CD4-positive, alpha-beta T cell (primary cell): ENCODE results near the gene AZIN2. TPM values are rescaled to one million over a fixed set of nuclear protein-coding genes. Genes with fewer than 3 reads are reported as not detected.

ENCODE experiments used
- ATAC-seq: fragments of 200-7000 bp; cut with Tn5 transposase; one replicate; pipeline ENCODE4 v1.10.0; 2022; ENCODE audit warnings: mild to moderate bottlenecking; ENCODE audit not compliant: poor library complexity
- CTCF ChIA-PET: fragments of 350-600 bp; sonication (Branson Sonifier 250); formaldehyde crosslinking; loops from one replicate; lab custom pipeline; 2021; ENCODE audit warnings: antibody characterized with exemption, inconsistent platforms; lab: Charles Lee
- POLR2A ChIA-PET: fragments of 350-600 bp; sonication (Branson Sonifier 250); formaldehyde crosslinking; loops from one replicate; lab custom pipeline; 2021; ENCODE audit warnings: antibody characterized with exemption, inconsistent platforms; lab: Charles Lee
- DNase-seq, 14 experiments: peaks; one replicate each; pipeline ENCODE4 v3.0.0-alpha.2; 2013 to 2020; ENCODE audit warnings: mixed read lengths in 2 of 14
- H3K27ac ChIP-seq, 2 donors: one replicate each; pipeline versions ENCODE4 v1.5.1 to v1.7.0; 2013; ENCODE audit warnings: low read length in 2 of 2, low read depth in 1 of 2, mild to moderate bottlenecking in 1 of 2
- H3K27me3 ChIP-seq, 2 experiments: 1 replicate in 1 of 2; 2 replicates in 1 of 2; pipeline versions ENCODE4 v1.6.1 to v1.7.0; 2013; ENCODE audit warnings: low read length in 2 of 2, control low read depth in 1 of 2, mild to moderate bottlenecking in 1 of 2, moderate library complexity in 1 of 2; ENCODE audit not compliant: insufficient read depth in 2 of 2, control insufficient read depth in 1 of 2
- H3K36me3 ChIP-seq: one replicate; pipeline ENCODE4 v1.6.1; 2013; ENCODE audit warnings: low read length, control low read depth; ENCODE audit not compliant: insufficient read depth
- H3K4me1 ChIP-seq: one replicate; pipeline ENCODE4 v1.6.1; 2013; ENCODE audit warnings: low read length, control low read depth; ENCODE audit not compliant: insufficient read depth
- H3K4me3 ChIP-seq: one replicate; pipeline ENCODE4 v1.5.1; 2013; ENCODE audit warnings: mild to moderate bottlenecking, low read length, moderate library complexity
- H3K9me3 ChIP-seq, 2 experiments: 1 replicate in 1 of 2; 2 replicates in 1 of 2; pipeline versions ENCODE4 v1.6.1 to v1.7.0; 2013; ENCODE audit warnings: low read length in 2 of 2, mild to moderate bottlenecking in 2 of 2, control low read depth in 1 of 2, moderate library complexity in 1 of 2; ENCODE audit not compliant: control insufficient read depth in 1 of 2, insufficient read depth in 1 of 2
- H3K27ac Mint-ChIP-seq: one replicate; pipeline ENCODE4 v1.8.0; 2020; ENCODE audit warnings: mixed read lengths
- H3K27me3 Mint-ChIP-seq: one replicate; pipeline ENCODE4 v1.8.0; 2021; ENCODE audit warnings: mixed read lengths
- H3K36me3 Mint-ChIP-seq: one replicate; pipeline ENCODE4 v1.8.0; 2021; ENCODE audit warnings: low read depth, mixed read lengths
- H3K4me1 Mint-ChIP-seq: one replicate; pipeline ENCODE4 v1.8.0; 2021; ENCODE audit warnings: low read depth, mixed read lengths
- H3K4me3 Mint-ChIP-seq: one replicate; pipeline ENCODE4 v1.8.0; 2020; ENCODE audit warnings: mild to moderate bottlenecking, mixed read lengths
- H3K9me3 Mint-ChIP-seq: one replicate; pipeline ENCODE4 v1.8.0; 2020; ENCODE audit warnings: mixed read lengths
- intact Hi-C, 2 experiments: fragments of 100-400 bp; cut with DNase I in 1 of 2; cut with micrococcal nuclease in 1 of 2; formaldehyde crosslinking; loops; one replicate each; pipeline versions ENCODE4 v1.15.1 to v1.9.0; 2023 to 2025; cut with DNase I, micrococcal nuclease
- total RNA-seq, 174 experiments: library from RNA in 2 of 174; stranded (reverse) in 2 of 174; gene quantifications; one replicate each; pipeline ENCODE4 v1.2.3 and lab custom pipeline; 2021 to 2026
- TF ChIP-seq, protein P1 (sequence below): fragments of 200-600 bp; IDR thresholded peaks from one replicate; pipeline ENCODE4 v1.8.0; 2022; ENCODE audit warnings: antibody characterized with exemption, mild to moderate bottlenecking

The AZIN2 gene
- total RNA-seq, 2 experiments from 2014 or later: 4.6 to 4.9 TPM

DNA sequence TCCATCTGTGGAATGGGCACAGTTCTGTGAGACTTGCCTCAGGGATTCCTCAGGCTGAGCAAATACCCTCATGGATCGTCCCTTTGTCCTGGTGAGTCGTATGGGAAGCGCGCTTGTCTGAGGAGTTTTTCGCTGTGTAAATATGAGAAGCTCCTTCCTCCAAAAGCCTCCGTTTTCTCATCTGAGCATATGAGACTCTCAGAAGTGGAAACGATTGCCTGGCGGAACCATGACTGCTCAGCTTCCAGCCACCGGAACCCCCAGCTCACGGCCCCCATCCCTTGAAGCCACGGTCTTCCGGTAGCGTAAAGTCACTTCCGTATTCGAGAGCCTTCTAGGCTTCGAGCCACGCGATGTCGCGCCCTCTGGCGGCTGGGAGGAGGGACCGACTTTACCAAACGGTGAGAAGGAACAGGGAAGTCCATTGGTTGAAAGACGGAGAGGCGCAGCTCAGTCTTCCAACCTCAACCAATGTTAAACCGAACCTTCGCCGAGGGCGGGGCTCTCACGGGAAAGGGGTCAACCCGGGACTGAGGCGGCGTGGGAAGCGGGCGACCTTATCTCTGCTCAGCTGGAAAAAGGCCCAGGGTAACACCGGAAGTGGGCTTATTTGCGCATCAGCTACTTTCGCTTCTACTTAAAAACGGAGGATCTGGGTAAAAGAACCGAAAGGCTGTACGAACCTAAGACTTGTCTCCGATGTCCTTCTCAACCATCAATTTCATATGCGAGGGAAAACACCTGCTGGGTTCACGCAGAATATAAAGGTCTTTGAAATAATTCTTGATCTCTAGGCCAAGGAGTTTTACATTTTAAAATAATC is 46.3 kb downstream of the AZIN2 start:
- TF ChIP-seq, protein P1, sequence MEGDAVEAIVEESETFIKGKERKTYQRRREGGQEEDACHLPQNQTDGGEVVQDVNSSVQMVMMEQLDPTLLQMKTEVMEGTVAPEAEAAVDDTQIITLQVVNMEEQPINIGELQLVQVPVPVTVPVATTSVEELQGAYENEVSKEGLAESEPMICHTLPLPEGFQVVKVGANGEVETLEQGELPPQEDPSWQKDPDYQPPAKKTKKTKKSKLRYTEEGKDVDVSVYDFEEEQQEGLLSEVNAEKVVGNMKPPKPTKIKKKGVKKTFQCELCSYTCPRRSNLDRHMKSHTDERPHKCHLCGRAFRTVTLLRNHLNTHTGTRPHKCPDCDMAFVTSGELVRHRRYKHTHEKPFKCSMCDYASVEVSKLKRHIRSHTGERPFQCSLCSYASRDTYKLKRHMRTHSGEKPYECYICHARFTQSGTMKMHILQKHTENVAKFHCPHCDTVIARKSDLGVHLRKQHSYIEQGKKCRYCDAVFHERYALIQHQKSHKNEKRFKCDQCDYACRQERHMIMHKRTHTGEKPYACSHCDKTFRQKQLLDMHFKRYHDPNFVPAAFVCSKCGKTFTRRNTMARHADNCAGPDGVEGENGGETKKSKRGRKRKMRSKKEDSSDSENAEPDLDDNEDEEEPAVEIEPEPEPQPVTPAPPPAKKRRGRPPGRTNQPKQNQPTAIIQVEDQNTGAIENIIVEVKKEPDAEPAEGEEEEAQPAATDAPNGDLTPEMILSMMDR: peak; percentile 82
- Mint-ChIP-seq H3K4me3 (peak overlapping the region; percentile 88), H3K9me3 (peaks cover 2% of the 10 kb centered on the region), H3K27ac (peak overlapping the region; percentile 99), H3K4me1 (peaks cover 57% of the 10 kb centered on the region), H3K27me3 (no peaks in the 10 kb centered on the region), H3K36me3 (peaks cover 20% of the 10 kb centered on the region)
- H3K36me3 ChIP-seq: no peaks in the 10 kb centered on the region
- peaks cover 27% of the 10 kb centered on the region for H3K4me1 ChIP-seq
- ChIA-PET POLR2A (interaction anchor here (0.6 to 3.0 kb wide), 38 partner anchors 9 to 1830 kb away, joined by 3 to 123 read pairs (median 5); partner anchors contain the start of genes AZIN2, RBBP4, RNF19B and S100PBP), CTCF (interaction anchor here (0.8 to 2.3 kb wide), 33 partner anchors 8 to 354 kb away, joined by 3 to 33 read pairs (median 6); partner anchors contain the start of genes AZIN2, RNF19B and TRIM62)
- intact Hi-C loops: loop anchor here (1.0 to 5.0 kb wide), 10 partner anchors 28 to 475 kb away; partner anchors contain the start of genes AZIN2 (in 1 of the 2), RBBP4 (in 1 of the 2), RNF19B (in 1 of the 2) and S100PBP (in 1 of the 2)
- no peaks in the 10 kb centered on the region for H3K27me3 ChIP-seq
- peak overlapping the region; percentile 66 for H3K4me3 ChIP-seq
- no peaks in the 10 kb centered on the region for H3K9me3 ChIP-seq
- DNase-seq (peak; percentile 95 to 100 (median 98)), ATAC-seq (peak; percentile 82)
- H3K27ac ChIP-seq: peak overlapping the region; percentile 84 to 90

DNA sequence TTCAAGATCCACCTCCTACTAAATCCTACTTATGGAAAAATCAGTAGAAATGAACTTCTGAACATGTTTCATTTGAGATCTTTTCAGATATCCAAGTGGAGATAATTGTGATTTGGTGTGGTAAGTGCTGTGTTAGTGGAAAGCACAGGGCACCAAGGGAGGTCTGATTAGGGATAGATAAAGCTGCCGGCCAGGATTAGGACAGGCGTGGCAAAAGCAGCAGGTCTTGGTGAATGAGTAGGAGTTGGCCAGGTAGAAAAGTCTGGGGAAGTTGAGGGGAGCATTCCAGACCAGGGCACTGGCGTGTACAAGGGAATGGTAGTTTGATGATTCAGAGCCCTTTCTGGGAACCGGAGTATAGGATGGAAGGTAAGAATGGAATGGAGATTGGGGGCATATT is 47.8 kb downstream of the AZIN2 start:
- intact Hi-C loops: loop anchor here (2.0 to 5.0 kb wide), 8 partner anchors 46 to 476 kb away; partner anchors contain the start of genes AZIN2 (in 1 of the 2), RBBP4 (in 1 of the 2), RNF19B (in 1 of the 2) and S100PBP (in 1 of the 2)
- peak overlapping the region; percentile 99 for H3K27ac Mint-ChIP-seq
- ATAC-seq (no peak), DNase-seq (peak in 1 of 14 experiments; percentile 12)
- H3K4me3 ChIP-seq: peak overlapping the region; percentile 66
- H3K36me3 ChIP-seq: no peaks in the 10 kb centered on the region
- peaks cover 2% of the 10 kb centered on the region for H3K9me3 Mint-ChIP-seq
- no peaks in the 10 kb centered on the region for H3K27me3 ChIP-seq
- H3K9me3 ChIP-seq: no peaks in the 10 kb centered on the region
- peaks cover 20% of the 10 kb centered on the region for H3K36me3 Mint-ChIP-seq
- peak overlapping the region; percentile 67 for H3K4me3 Mint-ChIP-seq
- ChIA-PET CTCF (interaction anchor here (1.0 kb wide), 1 partner anchor 9 kb away, joined by 3 read pairs; no protein-coding TSS in a partner anchor), POLR2A (interaction anchor here (0.6 to 3.0 kb wide), 2 partner anchors 41 to 52 kb away, joined by 3 to 123 read pairs; partner anchors contain the start of gene TRIM62)
- peak overlapping the region; percentile 84 to 90 for H3K27ac ChIP-seq
- TF ChIP-seq, protein P1: no peak
- H3K27me3 Mint-ChIP-seq: no peaks in the 10 kb centered on the region
- peaks cover 62% of the 10 kb centered on the region for H3K4me1 Mint-ChIP-seq
- H3K4me1 ChIP-seq: peaks cover 27% of the 10 kb centered on the region

DNA sequence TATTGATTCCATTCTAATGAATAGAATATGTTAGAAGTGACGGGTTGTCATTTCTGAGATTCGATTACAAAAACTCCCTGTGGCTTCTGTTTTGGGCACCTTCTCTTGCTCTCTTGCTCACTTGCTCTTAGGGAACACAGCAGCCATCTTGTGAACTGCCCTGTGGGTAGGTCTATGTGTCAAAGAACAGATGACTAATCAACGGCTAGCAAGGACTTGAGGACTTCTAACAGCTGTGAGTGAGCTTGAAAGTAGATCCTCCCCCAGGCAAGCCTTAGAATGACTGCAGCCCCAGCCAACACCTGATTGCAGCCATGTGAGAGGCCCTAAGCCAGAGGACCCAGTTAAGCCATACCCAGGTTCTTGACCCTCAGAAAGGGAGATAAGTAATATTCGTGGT is 49.3 kb downstream of the AZIN2 start:
- no peaks in the 10 kb centered on the region for H3K9me3 ChIP-seq
- H3K4me1 Mint-ChIP-seq: peaks cover 61% of the 10 kb centered on the region
- H3K36me3 Mint-ChIP-seq: peaks cover 19% of the 10 kb centered on the region
- no peak overlapping the region for H3K4me3 ChIP-seq
- ATAC-seq (no peak), DNase-seq (peak in 2 of 14 experiments; percentile 14 to 19)
- no peaks in the 10 kb centered on the region for H3K27me3 Mint-ChIP-seq
- H3K27ac Mint-ChIP-seq: peak overlapping the region; percentile 68
- no peaks in the 10 kb centered on the region for H3K36me3 ChIP-seq
- H3K4me1 ChIP-seq: peaks cover 27% of the 10 kb centered on the region
- H3K9me3 Mint-ChIP-seq: peaks cover under 1% of the 10 kb centered on the region
- POLR2A ChIA-PET: no interaction called here
- peak overlapping the region in 1 of 2 donors; percentile 16 for H3K27ac ChIP-seq
- intact Hi-C loops: no loop called here
- H3K27me3 ChIP-seq: no peaks in the 10 kb centered on the region
- TF ChIP-seq, protein P1: no peak
- CTCF ChIA-PET: interaction anchor here (1.8 kb wide), 1 partner anchor 51 kb away, joined by 5 read pairs; no protein-coding TSS in a partner anchor
- no peak overlapping the region for H3K4me3 Mint-ChIP-seq
